ENCODE results near the gene ZNF213.

The ZNF213 gene

GRCh38 chr16:3134338-3135125, at the start of gene ZNF213:
Gene ZNF213 (plus strand): TSS chr16:3135029. CDS start chr16:3137281, 2,252 bp downstream.
- TF ChIP-seq CTCF (IDR thresholded peaks at IDR 0.05; ENCODE audit: low read depth, low read length, missing control alignments): no peak
- H3K4me3 ChIP-seq (ENCODE audit: low read depth, low read length): peak within 1 kb of the TSS; percentile 88
- DNase-seq (ENCODE audit: low read depth): peak; percentile 97

GRCh38 chr16:3085868-3086595, 48.8 kb upstream of the ZNF213 start:
- no peak for TF ChIP-seq CTCF (IDR thresholded peaks at IDR 0.05; ENCODE audit: low read depth, low read length, missing control alignments)
- no peak overlapping the region for H3K4me3 ChIP-seq (ENCODE audit: low read depth, low read length)
- DNase-seq (ENCODE audit: low read depth): no peak

- no peak overlapping the region for H3K4me3 ChIP-seq (ENCODE audit: low read depth, low read length)
- no peak for TF ChIP-seq CTCF (IDR thresholded peaks at IDR 0.05; ENCODE audit: low read depth, low read length, missing control alignments)
- no peak for DNase-seq (ENCODE audit: low read depth)
Measured at GRCh38 chr16:3086596-3087242, 48.1 kb upstream of the ZNF213 start.

- TF ChIP-seq CTCF (IDR thresholded peaks at IDR 0.05; ENCODE audit: low read depth, low read length, missing control alignments): peak; percentile 32
- no peak for DNase-seq (ENCODE audit: low read depth)
- no peak overlapping the region for H3K4me3 ChIP-seq (ENCODE audit: low read depth, low read length)
Measured at GRCh38 chr16:3087243-3088235, 47.3 kb upstream of the ZNF213 start.

- no peak overlapping the region for H3K4me3 ChIP-seq (ENCODE audit: low read depth, low read length)
- no peak for DNase-seq (ENCODE audit: low read depth)
- no peak for TF ChIP-seq CTCF (IDR thresholded peaks at IDR 0.05; ENCODE audit: low read depth, low read length, missing control alignments)
Measured at GRCh38 chr16:3088450-3088849, 46.4 kb upstream of the ZNF213 start.

Measured in GM12864 (cell line).